Ovary (tissue), 3 donors: Measurements from ENCODE around the gene KCNMB2.

Source experiments
- CTCF ChIP-seq, 3 donors: fragments of 450-650 bp in 2 of 3; fragments of 200-600 bp in 1 of 3; IDR thresholded peaks; one replicate each; pipeline versions ENCODE4 v1.5.1 to v1.8.0; 2016 to 2022; ENCODE audit warnings: antibody characterized with exemption in 3 of 3, mild to moderate bottlenecking in 1 of 3
- EP300 ChIP-seq: sonication (generic); formaldehyde crosslinking; IDR thresholded peaks from one replicate; pipeline ENCODE4 v1.6.1; 2017; ENCODE audit warnings: antibody characterized with exemption
- donor health status: DM: no; HTN: no; CAD: no.

- TF ChIP-seq CTCF (IDR thresholded peaks at IDR 0.05) (no peak), EP300 (no peak)
Measured at GRCh38 chr3:178709051-178709450, 172.8 kb downstream of the KCNMB2 start.
